ENCODE results near the gene LRRC7. TPM values are rescaled to one million over a fixed set of nuclear protein-coding genes. Genes with fewer than 3 reads are reported as not detected.

The LRRC7 gene
- total and polyA plus RNA-seq, 2 of the 8 experiments (the other 6 are each of a cell fraction or from before 2014, with no cell fraction given) = 0.03 to 0.17 TPM

GRCh38 chr1:70084314-70084915, 516.7 kb downstream of the LRRC7 start:
- Histone ChIP-seq H2BK5ac (ENCODE audit: low read depth, low read length) (no peak overlapping the region), H3K9me3 (ENCODE audit: insufficient read depth in 2 of 2, low read depth in 1 of 2, low read length in 1 of 2) (peaks cover 0 to 3% of the 10 kb centered on the region in 2 experiments; a peak in 1 of 4 replicates), H4K20me1 (replicated peaks in 1 of 2; ENCODE audit: control insufficient read depth in 1 of 2, insufficient read depth in 2 of 2, low read length in 2 of 2) (no peaks in the 10 kb centered on the region), H2BK12ac (ENCODE audit: low read depth, low read length) (no peak overlapping the region), H3K9ac (replicated peaks in 1 of 4; ENCODE audit: extremely low read depth in 1 of 4, low read depth in 3 of 4, low read length in 3 of 4) (no peak overlapping the region), H3K23me2 (ENCODE audit: low read depth, low read length) (no peaks in the 10 kb centered on the region), H3K4me1 (replicated peaks in 1 of 4; ENCODE audit: control insufficient read depth in 3 of 4, insufficient read depth in 4 of 4, low read length in 3 of 4) (no peaks in the 10 kb centered on the region), H3K4me2 (ENCODE audit: insufficient read depth in 1 of 2, low read depth in 2 of 2, low read length in 2 of 2) (no peak overlapping the region), H3K79me2 (ENCODE audit: control insufficient read depth in 1 of 2, insufficient read depth in 2 of 2, low read length in 2 of 2) (no peaks in the 10 kb centered on the region), H3K27ac (ENCODE audit: low read depth, low read length) (no peak overlapping the region), H4K5ac (ENCODE audit: insufficient read length, low read depth, low read length) (no peak overlapping the region), H4K91ac (replicated peaks; ENCODE audit: insufficient read length, low read length) (no peak overlapping the region), H3K23ac (ENCODE audit: insufficient read length) (no peak overlapping the region), H2AFZ (ENCODE audit: low read length) (no peak overlapping the region), H4K8ac (ENCODE audit: extremely low read depth, insufficient read depth, low read length) (no peak overlapping the region), H3K14ac (ENCODE audit: insufficient read length) (no peak overlapping the region), H2AK5ac (ENCODE audit: low read depth, low read length) (no peak overlapping the region), H2BK15ac (ENCODE audit: low read length) (no peak overlapping the region), H3K27me3 (replicated peaks in 1 of 4; ENCODE audit: control insufficient read depth in 3 of 4, extremely low read depth in 1 of 4, insufficient read depth in 3 of 4, low read length in 3 of 4) (no peaks in the 10 kb centered on the region), H3K79me1 (ENCODE audit: low read depth, low read length) (no peaks in the 10 kb centered on the region), H2BK120ac (replicated peaks; ENCODE audit: low read depth, low read length) (no peak overlapping the region), H3K4ac (replicated peaks; ENCODE audit: insufficient read length, low read depth, low read length) (no peak overlapping the region), H3K4me3 (ENCODE audit: extremely low read depth in 1 of 4, insufficient read depth in 2 of 4, low read depth in 3 of 4, low read length in 4 of 4) (no peak overlapping the region), H2BK20ac (ENCODE audit: low read length) (no peak overlapping the region), H3K18ac (ENCODE audit: extremely low read depth, low read length) (no peak overlapping the region), H3K36me3 (ENCODE audit: control insufficient read depth in 2 of 4, insufficient read depth in 4 of 4, low read length in 3 of 4) (no peaks in the 10 kb centered on the region), H3K56ac (replicated peaks; ENCODE audit: insufficient read length, low read depth, low read length) (no peak overlapping the region)
- DNase-seq (ENCODE audit: low read depth in 1 of 2, low spot score in 2 of 2) (no peak), FAIRE-seq (no peak)
- TF ChIP-seq BACH1 (IDR thresholded peaks at IDR 0.05; ENCODE audit: low read length) (0 out of 2 replicates have a peak, but pooled peaks have one; percentile 11), SIN3A (conservative IDR thresholded peaks at IDR 0.05 in 1 of 2, IDR thresholded peaks at IDR 0.05 in 1 of 2; ENCODE audit: low read depth in 1 of 2, low read length in 2 of 2) (no peak), JUN (IDR thresholded peaks at IDR 0.05; ENCODE audit: low read depth, low read length) (no peak)
- ChIA-PET POLR2A (ENCODE audit: partially characterized antibody) (no interaction called here), CTCF (ENCODE audit: partially characterized antibody) (no interaction called here)
- WGBS, 2 experiments (ENCODE audit: extremely low coverage in 1 of 2, insufficient coverage in 1 of 2, insufficient read length in 1 of 2, insufficient replicate concordance in 2 of 2, low coverage in 1 of 2, low lambda C conversion rate in 2 of 2, missing lambda C conversion rate in 1 of 2) = 96% methylated on average over 1 of the region's 1 CpG; no CpG with 5 or more reads in 1 of the 2 experiments
